CMK (cell line): ENCODE measurements around the gene TNNT1.
"Not testable (repeated sequence)": the region's sequence is repeated elsewhere in the genome, so short reads cannot be mapped to it uniquely, and the experiment has no call there.

ENCODE experiments used
- DNase-seq: peaks from one replicate; pipeline ENCODE4 v3.0.0-alpha.2; 2010; ENCODE audit warnings: low read depth

Gene TNNT1

DNA sequence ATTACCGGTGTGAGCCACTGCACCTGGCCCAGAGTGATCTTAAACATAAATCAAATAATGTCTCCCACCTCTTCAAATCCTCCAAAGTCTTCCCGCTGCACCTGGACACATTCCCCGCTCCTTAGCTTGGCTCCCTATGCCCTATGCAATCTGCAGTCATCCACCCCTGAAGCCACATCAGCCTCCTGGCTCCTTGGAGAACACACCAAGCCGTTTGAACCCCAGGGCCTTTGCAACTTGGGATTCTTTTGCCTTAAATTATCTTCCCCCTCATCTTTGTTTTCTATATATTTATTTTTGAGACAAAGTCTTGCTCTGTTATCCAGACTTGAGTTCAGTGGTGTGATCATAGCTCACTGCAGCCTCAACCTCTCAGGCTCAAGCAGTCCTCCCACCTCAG is 20.1 kb upstream of the TNNT1 start:
- DNase-seq = no peak

DNA sequence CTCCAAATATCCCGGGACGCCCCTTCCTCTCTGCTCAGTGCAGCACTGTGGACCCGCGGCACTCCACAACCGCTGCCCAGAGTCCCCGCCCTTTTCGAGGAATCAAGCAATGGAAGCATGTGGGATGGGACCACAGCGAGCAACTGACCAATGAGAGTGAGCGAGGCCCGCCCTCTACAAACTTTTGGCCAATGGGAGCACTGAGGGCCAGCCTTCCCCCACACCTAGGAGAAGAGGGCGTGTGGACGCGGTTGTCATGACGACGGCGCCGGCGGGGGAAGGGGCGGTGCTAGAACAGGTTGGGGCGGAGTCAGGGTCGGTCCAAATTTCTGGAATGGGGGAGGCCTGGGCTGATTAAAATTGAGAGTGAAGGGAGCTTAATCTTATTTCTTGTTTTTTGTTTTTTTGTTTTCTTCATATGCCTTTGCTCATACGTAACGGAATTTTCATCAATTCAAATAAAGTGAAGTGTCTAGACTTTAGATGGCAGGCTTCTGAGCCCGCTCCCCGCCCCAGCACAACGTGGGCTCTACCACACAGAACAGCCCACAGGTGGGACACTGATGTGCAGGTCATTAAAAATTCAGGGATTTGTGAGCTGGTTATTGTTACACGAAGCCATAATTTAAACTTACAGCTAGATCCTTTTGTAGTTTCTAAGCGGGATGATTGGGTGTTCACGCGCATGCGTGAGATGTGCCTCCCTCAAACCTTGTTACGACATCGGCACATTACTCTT is 17.7 kb upstream of the TNNT1 start, which contains the start of gene DNAAF3:
TSS of gene DNAAF3 (minus strand) at position 84 of the 739 bp plus-strand sequence. CDS start 200 bp downstream, outside the sequence.
- peak; percentile 98 for DNase-seq

DNA sequence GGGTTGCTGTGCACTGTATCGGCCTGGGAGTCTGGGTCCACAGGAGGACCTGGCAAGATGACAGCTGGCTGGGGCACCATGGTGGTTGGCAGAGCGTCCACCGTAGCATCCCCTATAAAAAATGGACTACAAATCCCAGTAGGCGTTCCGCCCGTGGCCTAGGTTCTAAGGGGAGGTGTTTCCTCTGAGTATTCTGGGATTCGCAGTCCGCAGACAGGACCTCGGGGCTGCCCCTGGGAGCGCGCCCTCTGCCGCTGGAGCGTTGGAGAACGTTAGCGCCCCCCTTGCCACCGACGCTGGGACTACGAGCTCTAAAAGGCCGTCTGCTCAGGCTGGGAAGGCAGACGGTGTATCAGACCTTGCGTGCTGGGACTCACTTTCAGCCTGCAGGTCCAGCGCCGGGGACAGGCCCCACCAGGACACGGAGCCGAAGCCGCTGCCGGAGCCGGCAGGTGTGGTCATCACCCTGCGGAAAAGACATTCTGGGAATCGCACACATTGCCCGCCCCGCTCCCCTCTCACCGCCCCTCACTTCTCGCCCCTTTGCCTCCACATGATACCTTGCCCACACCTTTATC is 17.0 kb upstream of the TNNT1 start:
- DNase-seq = peak; percentile 86

DNA sequence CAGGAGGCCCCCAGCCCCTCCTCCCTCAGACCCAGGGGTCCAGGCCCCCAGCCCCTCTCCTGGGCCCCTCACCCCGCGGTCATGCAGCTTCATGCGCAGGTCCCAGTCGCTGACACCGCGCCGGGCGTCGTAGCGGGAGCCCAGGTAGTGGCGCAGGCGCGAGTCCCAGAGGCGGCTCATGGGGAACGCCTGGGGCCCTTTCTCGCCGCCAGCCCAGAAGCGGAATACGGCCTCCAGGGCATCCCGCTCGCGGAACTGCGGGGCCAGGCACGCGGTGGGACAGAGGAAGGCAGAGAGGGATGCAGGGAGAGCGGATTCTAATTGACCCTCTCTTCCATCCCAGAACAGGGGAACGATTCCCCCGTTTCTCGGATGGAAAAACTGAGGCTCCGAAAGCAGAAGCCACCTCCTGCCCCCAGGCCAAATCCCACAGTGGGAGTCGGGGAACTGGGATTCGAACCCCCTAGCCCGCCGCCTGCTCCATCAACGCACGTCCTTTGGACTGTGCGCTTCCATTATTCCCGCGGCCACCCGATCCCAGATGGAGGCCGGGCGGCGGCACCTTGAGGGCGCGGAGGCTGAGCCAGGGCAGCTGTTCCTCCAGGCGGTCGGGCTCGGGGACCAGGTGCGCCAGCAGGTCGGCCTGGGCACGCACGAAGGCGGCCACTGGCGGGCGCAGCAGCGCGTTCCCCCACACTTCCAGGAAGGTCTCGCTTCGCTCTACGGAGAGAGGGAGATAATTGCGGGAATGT is 12.7 kb upstream of the TNNT1 start:
- no peak for DNase-seq

DNA sequence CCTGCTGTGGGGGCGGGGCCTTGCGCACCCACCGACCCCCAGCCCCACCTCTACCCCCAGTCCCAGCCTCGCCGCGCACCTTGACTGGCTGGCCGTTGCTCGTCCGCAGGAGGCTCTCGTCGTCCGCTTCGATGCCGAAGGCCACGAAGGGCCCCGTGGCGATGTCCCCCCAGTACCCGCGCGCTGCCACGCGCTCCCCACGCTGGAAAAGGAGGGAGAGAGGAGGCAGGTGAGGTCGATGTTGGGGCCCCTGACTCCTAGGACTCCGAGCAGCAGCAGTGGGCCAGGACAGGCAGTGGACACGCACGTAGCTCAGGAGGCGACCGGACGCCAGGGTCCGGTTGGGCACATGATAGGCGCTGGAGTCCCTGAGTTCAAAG is 12.0 kb upstream of the TNNT1 start:
- no peak for DNase-seq

DNA sequence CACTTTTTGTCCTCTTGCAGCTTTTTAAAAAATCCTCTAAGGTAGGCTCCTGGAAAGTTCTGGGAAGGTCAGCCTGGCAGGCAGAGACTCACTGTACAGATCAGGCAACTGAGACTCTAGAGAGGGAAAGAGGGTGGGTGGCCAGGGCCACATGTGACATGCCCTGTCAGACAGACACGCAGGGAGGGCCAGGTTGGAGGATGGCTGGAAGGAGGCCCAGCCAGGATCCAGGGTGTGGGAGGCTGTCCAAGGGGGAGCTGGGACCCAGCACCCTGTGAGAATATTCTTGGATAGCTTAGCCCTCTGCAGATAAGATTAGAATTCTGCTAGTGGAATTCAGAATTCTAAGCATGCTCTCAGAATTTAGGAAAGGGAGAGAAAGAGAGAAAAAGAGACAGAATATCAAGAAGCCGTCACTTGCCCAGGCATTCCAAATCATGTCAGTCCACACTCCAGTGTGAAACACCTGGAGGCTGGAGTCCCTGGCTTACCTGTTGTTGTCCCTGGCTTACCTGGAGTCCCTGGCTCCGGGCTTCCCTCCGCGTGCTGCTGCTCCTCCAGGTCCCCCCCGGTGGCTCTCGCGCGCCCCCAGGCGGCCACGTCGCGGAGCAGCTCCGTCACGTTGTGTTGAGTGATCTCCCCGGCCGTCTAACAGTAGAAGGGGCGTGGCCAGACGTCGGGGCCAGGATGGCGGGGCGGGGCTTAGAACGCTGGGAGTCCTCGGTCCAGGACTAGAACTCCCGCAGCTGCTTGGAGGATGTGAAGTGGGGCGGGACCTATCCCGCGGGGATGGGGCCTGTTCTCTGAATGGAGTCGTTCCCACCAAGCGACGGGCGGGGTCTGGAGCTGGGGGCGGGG is 11.4 kb upstream of the TNNT1 start:
- DNase-seq = peak; percentile 94

DNA sequence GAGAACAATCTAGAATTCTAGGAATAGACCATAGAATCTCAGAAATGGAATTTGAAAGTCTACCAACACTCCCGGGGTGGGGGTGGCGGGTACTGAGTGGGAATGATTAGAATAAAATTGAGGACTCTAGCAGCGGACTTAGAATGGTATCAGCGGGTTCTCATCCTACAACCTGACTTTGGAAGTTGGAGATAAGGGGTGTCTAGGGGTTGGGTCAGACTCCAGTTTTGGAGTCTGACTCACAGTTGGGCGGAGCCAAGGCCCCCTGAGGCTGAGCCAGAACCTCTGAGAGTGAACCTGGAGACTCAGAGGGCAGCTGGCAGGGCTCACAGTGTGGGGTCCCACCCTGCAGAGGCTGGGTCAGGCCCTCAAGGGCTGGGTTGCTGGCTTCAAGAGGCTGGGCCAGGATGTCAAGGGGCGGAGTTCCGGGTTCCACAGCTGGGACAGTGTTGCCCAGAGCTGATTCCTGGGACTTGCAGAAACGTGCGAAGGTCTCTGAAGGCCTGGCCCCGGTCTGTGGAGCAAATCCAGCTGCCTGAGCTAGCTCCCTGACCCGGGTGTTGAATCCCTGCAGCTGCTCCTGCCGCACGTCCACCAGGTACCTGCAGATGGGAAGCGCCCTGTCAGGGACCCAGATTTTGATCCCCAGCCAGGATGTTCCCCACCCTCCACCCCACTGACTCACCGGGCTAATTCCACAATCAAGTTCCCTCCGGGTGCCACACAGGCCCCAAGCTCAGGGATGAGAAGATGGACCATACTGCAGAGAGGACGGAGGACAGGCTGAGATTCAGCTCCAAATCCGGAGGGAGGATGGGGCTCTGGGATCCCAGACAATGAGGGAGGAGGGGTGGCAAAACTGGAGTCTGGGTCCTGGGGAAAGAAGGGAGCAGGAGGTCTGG is 10.1 kb upstream of the TNNT1 start:
- DNase-seq = no peak

DNA sequence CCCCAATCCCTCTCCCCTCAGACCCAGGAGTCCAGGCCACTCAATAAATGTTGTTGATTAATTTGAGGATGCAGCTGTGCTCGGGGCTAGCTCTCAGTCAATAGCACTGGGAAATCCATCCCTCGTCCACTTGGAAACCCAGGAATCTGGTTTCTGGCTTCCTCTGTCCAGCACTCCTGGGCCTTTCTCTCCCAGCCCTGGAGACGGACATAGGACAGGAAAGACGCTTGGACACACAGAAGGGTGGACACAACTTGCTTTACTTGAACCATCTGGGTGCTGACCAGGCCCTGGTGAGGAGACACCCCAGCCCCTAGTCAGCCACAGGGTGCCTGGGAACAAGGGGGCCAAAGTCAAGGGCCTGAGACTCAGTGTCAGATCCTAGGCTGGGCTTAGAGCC is 9.4 kb upstream of the TNNT1 start:
- no peak for DNase-seq

DNA sequence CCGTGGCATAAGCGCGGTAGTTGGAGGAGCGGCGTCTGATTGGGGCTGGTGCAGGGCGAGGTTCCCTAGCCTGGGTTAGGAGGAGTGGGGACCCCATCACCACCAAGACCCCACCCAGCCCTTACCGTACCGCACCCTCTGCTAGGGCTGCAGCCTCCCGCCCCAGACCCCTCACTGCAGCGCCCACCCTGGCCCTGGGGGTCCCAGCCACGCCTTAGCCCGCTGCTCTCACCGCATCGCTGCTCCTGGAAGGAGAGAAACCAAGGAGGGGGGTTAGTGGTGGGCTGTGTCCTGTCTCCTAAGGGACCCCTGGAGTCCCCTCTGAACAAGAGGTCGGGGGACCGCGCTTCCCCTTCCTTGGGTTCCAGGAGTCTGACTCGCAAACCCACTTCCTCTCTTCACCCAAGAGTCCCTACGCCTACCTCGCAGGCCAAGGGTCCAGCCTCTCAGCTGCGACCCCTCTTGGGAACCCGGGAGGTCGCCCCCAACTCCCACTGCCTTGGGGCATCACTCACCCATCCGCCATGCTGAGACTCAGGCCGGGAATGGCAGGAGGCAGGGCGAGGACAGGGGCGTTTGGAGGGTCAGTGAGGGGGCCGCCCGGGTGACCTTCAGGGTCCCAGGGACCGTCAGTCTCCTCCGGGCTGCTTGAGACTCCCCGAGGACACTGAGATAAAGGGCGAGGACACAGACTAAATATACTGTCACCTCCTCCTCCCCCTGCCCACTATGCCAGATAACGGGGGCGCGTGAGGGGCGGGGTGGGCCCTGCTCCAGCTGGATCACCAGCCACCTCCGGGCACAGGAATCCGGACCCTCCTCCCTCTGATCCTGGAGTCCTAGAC is 8.3 kb upstream of the TNNT1 start, which contains the start of gene TNNI3:
TSS of gene TNNI3 (minus strand) at position 669 of the 845 bp plus-strand sequence. CDS start at position 526, 143 bp downstream.
- no peak for DNase-seq

DNA sequence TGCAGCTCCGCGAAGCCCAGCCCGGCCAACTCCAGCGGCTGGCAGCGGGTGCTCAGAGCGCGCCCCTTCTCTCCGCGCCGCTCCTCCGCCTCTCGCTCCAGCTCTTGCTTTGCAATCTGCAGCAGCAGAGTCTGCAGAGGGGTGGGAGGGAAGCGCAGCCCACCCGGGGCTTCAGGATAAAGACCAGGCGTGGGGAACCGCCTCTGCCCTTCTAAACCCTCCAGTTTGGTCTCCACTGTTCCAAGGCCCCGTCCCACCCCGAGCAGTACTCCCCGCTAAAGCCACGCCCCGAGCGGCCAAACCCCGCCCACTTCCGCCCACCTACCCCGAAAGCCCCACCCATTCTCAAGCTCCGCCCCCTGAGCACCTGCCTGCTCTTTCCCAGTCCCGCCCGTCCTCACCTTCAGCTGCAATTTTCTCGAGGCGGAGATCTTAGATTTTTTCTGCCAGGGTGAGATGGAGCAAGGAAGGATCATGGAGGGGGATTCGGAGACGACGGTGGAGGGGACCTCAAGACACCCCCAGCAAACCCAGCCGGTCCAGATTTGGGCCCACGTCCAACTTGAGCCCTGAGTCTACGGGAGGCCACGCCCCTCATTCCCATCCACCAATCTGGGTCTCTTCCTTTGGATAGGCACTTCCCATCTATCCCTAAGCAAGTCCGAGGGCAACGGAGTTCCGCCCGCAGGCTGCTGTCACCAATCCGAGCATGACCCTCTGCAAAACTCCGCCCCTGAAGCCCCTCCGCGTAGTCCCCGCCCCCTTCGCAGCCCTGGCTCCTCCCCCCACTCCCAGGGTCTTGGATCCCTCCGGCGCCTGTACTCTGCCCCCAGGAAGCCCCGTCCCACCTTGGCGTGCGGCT is 7.4 kb upstream of the TNNT1 start:
- no peak for DNase-seq

DNA sequence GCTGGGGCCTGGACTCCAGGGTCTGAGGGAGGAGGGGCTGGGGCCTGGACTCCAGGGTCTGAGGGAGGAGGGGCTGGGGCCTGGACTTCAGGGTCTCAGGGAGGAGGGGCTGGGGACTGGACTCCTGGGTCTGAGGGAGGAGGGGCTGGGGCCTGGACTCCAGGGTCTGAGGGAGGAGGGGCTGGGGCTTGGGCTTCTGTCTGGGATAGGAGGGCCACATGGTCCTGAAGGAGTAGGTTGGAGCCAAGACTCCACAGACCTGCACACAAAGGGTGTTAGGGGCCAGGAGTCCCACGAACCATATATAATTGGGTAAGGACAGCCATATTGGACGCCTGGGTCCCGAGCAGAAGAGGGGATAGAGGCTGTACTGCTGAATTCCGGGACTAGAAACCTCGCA is 6.8 kb upstream of the TNNT1 start:
- DNase-seq = not testable (repeated sequence)

DNA sequence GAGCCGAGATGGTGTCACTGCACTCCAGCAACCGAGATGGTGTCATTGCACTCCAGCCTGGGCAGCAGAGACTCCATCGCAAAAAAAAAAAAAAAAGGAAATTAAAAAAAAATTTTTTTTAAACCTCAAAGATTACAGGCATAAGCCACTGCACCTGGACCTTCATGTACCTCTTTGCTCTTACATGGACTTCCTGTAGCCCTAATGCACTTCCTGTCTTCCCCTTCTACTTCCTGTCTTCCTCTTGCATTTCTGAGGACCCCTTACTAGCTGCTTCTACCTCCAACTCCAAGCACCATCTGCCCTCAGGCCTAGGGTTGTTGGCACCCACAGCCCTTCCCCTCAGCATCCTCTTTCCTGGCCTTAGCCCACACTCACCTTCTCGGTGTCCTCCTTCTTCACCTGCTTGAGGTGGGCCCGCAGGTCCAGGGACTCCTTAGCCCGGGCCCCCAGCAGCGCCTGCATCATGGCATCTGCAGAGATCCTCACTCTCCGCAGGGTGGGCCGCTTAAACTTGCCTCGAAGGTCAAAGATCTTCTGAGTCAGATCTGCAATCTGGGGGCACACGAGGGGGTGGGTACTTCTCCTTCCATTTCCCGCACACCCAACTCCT is 4.8 kb upstream of the TNNT1 start:
- no peak for DNase-seq

DNA sequence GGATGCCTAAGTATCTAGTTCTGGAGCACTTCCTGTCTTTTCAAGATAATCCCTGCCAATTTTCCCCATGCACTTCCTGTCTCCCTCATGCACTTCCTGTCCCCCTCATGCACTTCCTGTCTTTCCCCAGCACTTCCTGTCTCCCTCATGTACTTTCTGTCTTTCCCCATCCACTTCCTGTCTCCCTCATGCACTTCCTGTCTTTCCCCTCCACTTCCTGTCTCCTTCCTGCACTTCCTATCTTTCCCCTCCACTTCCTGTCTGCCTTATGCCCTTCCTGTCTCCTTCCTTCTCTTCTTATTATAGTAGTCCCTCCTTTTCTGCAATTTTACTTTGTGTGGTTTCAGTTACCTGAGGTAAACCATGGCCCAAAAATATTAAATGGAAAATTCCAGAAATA is 3.0 kb upstream of the TNNT1 start:
- no peak for DNase-seq

DNA sequence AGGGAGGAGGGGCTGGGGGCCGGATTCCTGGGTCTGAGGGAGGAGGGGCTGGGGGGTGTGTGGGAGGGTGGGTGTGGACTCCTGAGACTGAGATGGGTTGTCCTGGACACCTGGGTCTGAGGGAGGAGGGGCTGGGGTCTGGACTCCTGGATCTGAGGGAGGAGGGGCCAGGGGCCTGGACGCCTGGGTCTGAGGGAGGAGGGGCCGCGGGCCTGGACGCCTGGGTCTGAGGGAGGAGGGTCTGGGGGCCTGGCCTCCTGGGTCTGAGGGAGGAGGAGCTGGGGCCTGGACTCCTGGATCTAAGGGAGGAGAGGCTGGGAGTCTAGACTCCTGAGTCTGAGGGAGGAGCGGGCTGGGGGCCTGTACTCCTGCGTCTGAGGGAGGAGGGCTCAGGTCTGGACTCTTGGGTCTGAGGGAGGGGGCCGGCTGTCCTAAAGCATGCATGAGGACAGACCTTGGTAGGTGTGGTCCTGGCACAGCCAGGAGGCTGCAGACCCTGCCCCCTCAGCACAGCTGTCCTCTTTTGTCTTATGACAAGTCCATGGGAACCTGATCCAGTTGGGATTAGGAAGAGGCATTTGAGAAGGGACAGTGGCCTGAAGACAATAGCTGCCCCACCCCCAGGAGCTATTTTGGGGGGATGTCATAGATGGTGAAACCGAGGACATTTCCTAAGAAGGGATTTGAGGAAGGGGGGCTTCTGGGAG is 1.3 kb downstream of the TNNT1 start:
- DNase-seq = no peak

DNA sequence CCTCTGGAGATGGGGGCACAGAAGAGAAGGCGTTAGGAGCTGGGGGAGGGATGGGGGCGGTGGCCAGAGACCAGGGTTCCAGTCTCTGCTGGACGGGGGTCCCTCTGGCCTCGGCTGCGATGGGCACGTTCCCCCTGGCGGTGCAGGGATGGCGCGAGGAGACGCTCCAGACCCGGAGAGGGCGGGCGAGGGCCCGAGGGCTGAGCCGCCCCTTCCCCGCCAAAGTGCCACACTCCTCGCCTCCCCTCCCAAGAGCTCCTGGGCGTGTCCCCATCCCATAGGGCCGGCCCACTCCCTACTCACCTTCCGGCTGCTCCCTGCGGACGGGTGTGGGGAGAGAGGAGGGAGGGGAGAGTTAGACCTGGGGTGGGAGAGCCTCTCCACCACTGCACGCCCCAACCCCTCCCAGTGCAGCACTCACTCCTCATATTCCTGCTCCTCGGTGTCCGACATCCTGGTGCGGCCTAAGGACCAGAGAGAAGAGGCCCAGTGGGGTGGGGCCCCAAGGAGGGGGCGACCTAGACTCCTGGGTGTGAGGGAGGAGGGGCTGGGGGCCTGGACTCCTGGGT is 2.2 kb downstream of the TNNT1 start:
- no peak for DNase-seq

DNA sequence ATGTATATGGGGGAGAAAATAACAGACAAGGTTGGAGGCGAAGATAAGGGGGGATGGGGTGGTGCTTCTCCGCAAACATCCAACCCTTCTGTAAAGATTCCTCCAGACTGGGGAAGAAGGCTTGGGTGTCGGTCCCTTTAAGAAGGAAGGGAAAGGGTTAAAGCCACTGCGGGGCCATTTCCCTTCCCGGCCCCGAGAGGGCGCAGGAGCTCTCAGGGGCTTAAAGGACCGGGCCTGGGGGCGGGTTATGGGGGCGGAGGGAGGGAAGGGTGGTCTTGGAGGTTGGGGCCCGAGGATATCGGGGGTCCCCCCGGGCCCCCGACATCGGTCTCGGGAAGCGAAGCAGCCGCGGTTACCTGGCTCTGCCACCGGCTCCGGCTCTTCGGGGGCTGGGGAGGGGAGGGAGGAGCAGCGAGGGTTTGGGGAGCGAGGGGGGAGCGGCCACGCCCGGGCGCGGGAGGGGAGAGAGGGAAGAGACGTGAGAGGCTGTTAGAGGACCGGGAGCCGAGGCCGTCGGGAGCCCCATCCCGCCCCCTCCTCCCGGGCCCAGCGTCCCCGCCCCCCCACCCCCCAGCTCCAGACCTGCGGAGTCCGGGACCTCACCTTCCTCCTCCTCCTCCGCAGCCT is 2.8 kb downstream of the TNNT1 start:
- DNase-seq = no peak

DNA sequence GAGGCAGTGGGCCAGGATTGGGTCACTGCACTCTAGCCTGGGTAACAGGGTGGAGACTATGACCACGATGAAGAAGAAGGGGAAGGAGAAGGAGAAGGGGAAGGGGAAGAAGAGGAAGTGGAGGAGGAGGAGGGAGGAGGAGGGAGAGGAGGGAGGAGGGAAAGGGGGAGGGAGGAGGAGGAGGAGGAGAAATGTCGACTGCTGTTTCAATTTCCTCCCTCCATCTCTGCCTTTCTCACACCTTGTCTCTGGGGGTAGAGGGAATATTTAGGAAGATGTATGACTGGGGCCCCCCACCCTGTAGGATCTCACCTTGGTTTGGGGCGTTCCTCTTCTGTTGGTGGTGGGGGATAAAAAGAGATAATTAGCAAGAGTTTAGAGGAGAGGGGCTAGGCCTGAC is 3.8 kb downstream of the TNNT1 start:
- DNase-seq = no peak
